PC-9 (cell line): Measurements from ENCODE around the gene PRKCH. TPM values are rescaled to one million over a fixed set of nuclear protein-coding genes. Genes with fewer than 3 reads are reported as not detected.

ENCODE experiments used
- BruUV-seq: library from RNA; stranded (reverse); fragments of 400-500 nt; replicated peaks from 2 replicates; lab custom pipeline; 2021; lab: Mats Ljungman, UMichigan
- CTCF ChIA-PET: fragments of 300-600 bp; sonication (Branson Sonifier 250); formaldehyde crosslinking; loops from one replicate; lab custom pipeline; 2022; ENCODE audit warnings: antibody characterized with exemption; lab: Charles Lee
- POLR2A ChIA-PET: fragments of 300-600 bp; sonication (Branson Sonifier 250); formaldehyde crosslinking; loops from one replicate; lab custom pipeline; 2022; ENCODE audit warnings: antibody characterized with exemption; ENCODE audit not compliant: unreplicated experiment; lab: Charles Lee
- DNase-seq, 2 experiments: peaks; one replicate each; pipeline versions ENCODE4 v3.0.0 to v3.0.0-alpha.2; 2015 to 2022; ENCODE audit warnings: mixed read lengths in 1 of 2
- H2AFZ ChIP-seq: fragments of 200-600 bp; sonication (generic); 2 replicates; pipeline ENCODE4 v1.8.1; 2017; ENCODE audit warnings: antibody characterized with exemption
- H3F3A ChIP-seq: fragments of 200-600 bp; sonication (generic); 2 replicates; pipeline ENCODE4 v1.8.1; 2017; ENCODE audit warnings: antibody characterized with exemption, mild to moderate bottlenecking, low read depth; ENCODE audit not compliant: insufficient read depth
- H3K27ac ChIP-seq: fragments of 200-600 bp; sonication (generic); 2 replicates; pipeline ENCODE4 v1.6.1; 2016; ENCODE audit warnings: mixed run types
- H3K27me3 ChIP-seq: fragments of 200-600 bp; sonication (generic); 2 replicates; pipeline ENCODE4 v1.6.1; 2016; ENCODE audit warnings: low read depth, mixed run types; ENCODE audit not compliant: insufficient read depth
- H3K36me3 ChIP-seq: fragments of 200-600 bp; sonication (generic); 2 replicates; pipeline ENCODE4 v1.6.1; 2016; ENCODE audit warnings: low read depth, mixed run types
- H3K4me1 ChIP-seq: fragments of 200-600 bp; sonication (generic); replicated peaks from 2 replicates; pipeline ENCODE4 v1.6.1; 2016; ENCODE audit warnings: mixed run types; ENCODE audit not compliant: insufficient read depth
- H3K4me2 ChIP-seq: fragments of 200-600 bp; sonication (generic); 2 replicates; pipeline ENCODE4 v1.6.1; 2017; ENCODE audit warnings: mixed run types
- H3K4me3 ChIP-seq: fragments of 200-600 bp; sonication (generic); 2 replicates; pipeline ENCODE4 v1.6.1; 2016; ENCODE audit warnings: mixed run types
- H3K79me2 ChIP-seq: fragments of 200-600 bp; sonication (generic); 2 replicates; pipeline ENCODE4 v1.6.1; 2017; ENCODE audit warnings: low read depth, mixed run types
- H3K9me2 ChIP-seq: fragments of 200-600 bp; sonication (generic); 2 replicates; pipeline ENCODE4 v1.8.1; 2017; ENCODE audit warnings: mild to moderate bottlenecking; ENCODE audit not compliant: insufficient read depth
- H3K9me3 ChIP-seq: fragments of 200-600 bp; sonication (generic); 2 replicates; pipeline ENCODE4 v1.8.1; 2016; ENCODE audit warnings: low read depth; ENCODE audit not compliant: insufficient read depth
- H4K20me1 ChIP-seq: fragments of 200-600 bp; sonication (generic); 2 replicates; pipeline ENCODE4 v1.8.1; 2017; ENCODE audit not compliant: insufficient read depth
- EZH2 ChIP-seq: fragments of 200-600 bp; sonication (generic); IDR thresholded peaks from 2 replicates; pipeline ENCODE4 v1.8.0; 2017; ENCODE audit warnings: antibody characterized with exemption, low read depth
- intact Hi-C: fragments of 100-400 bp; cut with micrococcal nuclease; formaldehyde crosslinking; loops from one replicate; pipeline ENCODE4 v1.10.0; 2022; ENCODE audit not compliant: unreplicated experiment
- total RNA-seq: library from RNA; stranded (reverse); gene quantifications from 2 replicates; pipeline ENCODE4 v1.2.3, GENCODE V29; 2021
- TF ChIP-seq, protein P1 (sequence below): fragments of 200-600 bp; sonication (generic); conservative IDR thresholded peaks from 2 replicates; pipeline ENCODE4 v1.6.1; 2017; ENCODE audit warnings: mixed run types, antibody characterized with exemption, mild to moderate bottlenecking, moderate library complexity

PRKCH gene
- total RNA-seq, 1 experiment from 2014 or later: 32.4 TPM

DNA sequence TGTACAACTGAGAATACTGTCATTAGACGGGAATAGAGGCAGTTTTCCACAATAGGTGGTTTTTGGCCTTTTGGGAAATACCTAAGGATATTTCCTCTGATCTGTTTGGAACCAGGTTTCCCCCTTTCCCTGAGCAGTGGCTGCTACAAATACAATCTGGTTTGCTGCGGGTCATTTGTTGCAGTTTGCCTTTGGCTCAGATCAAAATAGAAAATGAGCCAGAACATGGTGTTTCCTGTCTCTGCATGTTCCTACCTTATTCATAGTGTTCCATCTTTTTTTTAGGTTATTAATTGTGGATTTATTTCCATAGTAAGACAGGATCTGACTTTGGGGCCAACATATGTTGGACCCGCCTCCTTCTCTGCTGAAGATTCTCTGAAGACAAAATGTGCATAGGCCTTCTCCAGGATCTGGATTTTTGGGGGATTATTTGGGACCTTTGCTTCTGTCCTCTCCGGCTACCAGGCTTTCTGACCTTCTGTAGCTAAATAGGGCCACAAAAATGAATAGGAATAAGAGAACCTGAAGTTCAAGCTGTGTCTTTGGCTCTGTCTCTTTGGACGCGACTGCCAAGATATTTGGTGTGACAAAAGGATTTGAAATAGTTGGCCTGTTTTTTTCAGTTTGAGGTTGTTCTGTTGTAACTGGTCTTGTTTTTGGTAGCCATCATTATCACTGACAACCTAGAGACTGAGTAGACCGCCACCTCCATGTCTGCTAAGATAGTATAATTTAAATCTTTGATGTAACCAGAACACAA is 146.9 kb downstream of the PRKCH start:
- no peak overlapping the region for H3K27ac ChIP-seq
- H3F3A ChIP-seq: peaks cover 30% of the 10 kb centered on the region
- ChIA-PET POLR2A (interaction anchor here (0.5 kb wide), 1 partner anchor 147 kb away, joined by 3 read pairs; the partner anchor contains the start of gene PRKCH), CTCF (no interaction called here)
- H3K36me3 ChIP-seq: no peaks in the 10 kb centered on the region; the same call in 1 of the 2 replicates
- BruUV-seq: no TSS peak
- H3K4me1 ChIP-seq: peaks cover 59% of the 10 kb centered on the region
- no peak for DNase-seq
- peaks cover 64% of the 10 kb centered on the region for H3K79me2 ChIP-seq
- no peaks in the 10 kb centered on the region for H4K20me1 ChIP-seq
- no peak for TF ChIP-seq EZH2
- TF ChIP-seq, protein P1, sequence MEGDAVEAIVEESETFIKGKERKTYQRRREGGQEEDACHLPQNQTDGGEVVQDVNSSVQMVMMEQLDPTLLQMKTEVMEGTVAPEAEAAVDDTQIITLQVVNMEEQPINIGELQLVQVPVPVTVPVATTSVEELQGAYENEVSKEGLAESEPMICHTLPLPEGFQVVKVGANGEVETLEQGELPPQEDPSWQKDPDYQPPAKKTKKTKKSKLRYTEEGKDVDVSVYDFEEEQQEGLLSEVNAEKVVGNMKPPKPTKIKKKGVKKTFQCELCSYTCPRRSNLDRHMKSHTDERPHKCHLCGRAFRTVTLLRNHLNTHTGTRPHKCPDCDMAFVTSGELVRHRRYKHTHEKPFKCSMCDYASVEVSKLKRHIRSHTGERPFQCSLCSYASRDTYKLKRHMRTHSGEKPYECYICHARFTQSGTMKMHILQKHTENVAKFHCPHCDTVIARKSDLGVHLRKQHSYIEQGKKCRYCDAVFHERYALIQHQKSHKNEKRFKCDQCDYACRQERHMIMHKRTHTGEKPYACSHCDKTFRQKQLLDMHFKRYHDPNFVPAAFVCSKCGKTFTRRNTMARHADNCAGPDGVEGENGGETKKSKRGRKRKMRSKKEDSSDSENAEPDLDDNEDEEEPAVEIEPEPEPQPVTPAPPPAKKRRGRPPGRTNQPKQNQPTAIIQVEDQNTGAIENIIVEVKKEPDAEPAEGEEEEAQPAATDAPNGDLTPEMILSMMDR: no peak
- H3K9me3 ChIP-seq: 0 out of 2 replicates have a peak, but pooled peaks cover 6% of the 10 kb centered on the region
- H3K9me2 ChIP-seq: no peaks in the 10 kb centered on the region
- no peak overlapping the region for H2AFZ ChIP-seq
- intact Hi-C loops: no loop called here
- no peak overlapping the region for H3K4me3 ChIP-seq
- H3K4me2 ChIP-seq: no peak overlapping the region
- no peaks in the 10 kb centered on the region for H3K27me3 ChIP-seq

DNA sequence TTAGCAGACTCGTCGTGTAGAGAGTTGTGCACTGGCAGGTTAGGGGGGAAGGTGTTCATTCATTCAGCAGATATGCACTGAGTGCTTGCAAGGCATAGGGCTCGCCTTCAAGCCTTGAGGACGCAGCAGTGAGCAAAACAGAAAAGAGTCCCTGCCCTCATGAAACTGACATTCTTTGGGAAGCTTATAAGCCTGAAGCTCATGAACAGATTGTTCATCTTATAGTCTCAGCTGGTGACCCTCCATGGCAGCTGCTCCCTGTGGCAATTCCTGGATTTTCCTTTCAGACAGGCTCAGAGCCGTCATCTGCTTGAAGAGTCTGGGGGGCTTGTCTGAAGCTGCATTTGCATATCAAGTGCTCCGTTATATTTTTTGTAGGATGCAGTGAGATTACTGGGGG is 148.4 kb downstream of the PRKCH start:
- Histone ChIP-seq H3K27me3 (no peaks in the 10 kb centered on the region), H3K79me2 (peaks cover 64% of the 10 kb centered on the region), H3K9me3 (0 out of 2 replicates have a peak, but pooled peaks cover 6% of the 10 kb centered on the region), H3F3A (peaks cover 30% of the 10 kb centered on the region), H2AFZ (no peak overlapping the region), H4K20me1 (no peaks in the 10 kb centered on the region), H3K9me2 (no peaks in the 10 kb centered on the region; the same call in 1 of the 2 replicates), H3K27ac (no peak overlapping the region), H3K4me3 (no peak overlapping the region), H3K4me1 (peaks cover 63% of the 10 kb centered on the region), H3K4me2 (no peak overlapping the region), H3K36me3 (no peaks in the 10 kb centered on the region)
- DNase-seq: no peak
- ChIA-PET CTCF (interaction anchor here (0.8 kb wide), 1 partner anchor 92 kb away, joined by 4 read pairs; no protein-coding TSS in a partner anchor), POLR2A (interaction anchor here (0.6 kb wide), 1 partner anchor 106 kb away, joined by 5 read pairs; no protein-coding TSS in a partner anchor)
- intact Hi-C loops: no loop called here
- TF ChIP-seq EZH2: no peak
- TF ChIP-seq, protein P1: no peak
- no TSS peak for BruUV-seq

DNA sequence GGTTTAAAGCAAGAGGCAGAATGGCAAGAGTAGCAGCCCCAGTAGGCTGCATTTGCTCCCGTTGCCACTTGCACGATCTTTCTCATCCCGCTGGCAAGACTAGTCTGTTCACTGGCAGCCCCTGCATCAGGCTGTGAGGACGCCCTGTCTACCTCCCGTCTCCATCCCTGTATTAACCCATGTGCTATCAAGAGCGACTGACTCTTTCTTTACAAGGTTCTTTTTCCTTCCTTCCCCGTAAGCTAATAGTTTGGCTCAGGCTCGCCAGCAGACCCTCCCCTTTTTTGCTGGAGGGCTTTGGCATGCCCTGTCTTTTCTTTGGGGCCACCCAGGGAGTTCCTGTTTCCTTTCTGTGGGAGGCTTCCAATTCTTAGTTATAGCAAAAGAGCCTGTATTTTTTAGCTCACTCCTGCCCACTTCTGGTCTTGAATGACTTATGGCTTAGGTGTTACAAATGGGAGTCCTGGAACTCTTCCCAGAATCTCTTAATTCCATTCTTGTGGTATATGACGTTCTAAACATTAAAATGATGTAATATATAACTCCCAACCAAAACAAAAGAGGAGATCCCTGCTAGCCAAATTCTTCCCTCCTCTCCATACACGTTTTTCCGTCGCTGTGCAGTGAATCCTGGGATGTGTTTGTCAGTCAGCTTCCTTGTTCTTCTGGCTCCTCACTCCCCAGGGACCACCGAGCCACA is 149.0 kb downstream of the PRKCH start:
- Histone ChIP-seq H3K9me3 (0 out of 2 replicates have a peak, but pooled peaks cover under 1% of the 10 kb centered on the region), H3K4me3 (no peak overlapping the region), H4K20me1 (no peaks in the 10 kb centered on the region), H3K27me3 (no peaks in the 10 kb centered on the region), H3K9me2 (no peaks in the 10 kb centered on the region; the same call in 1 of the 2 replicates), H3K27ac (peak overlapping the region; percentile 89), H3K79me2 (peaks cover 61% of the 10 kb centered on the region), H2AFZ (no peak overlapping the region), H3K4me1 (peaks cover 63% of the 10 kb centered on the region), H3K4me2 (peak overlapping the region; percentile 94), H3F3A (peaks cover 30% of the 10 kb centered on the region), H3K36me3 (no peaks in the 10 kb centered on the region)
- TF ChIP-seq, protein P1: peak; percentile 29; the same call in 1 of the 2 replicates
- TF ChIP-seq EZH2: no peak
- no TSS peak for BruUV-seq
- peak in 1 of 2 experiments; percentile 67 for DNase-seq
- CTCF ChIA-PET: interaction anchor here (0.5 to 0.8 kb wide), 4 partner anchors 23 to 330 kb away, joined by 3 to 15 read pairs (median 5); no protein-coding TSS in a partner anchor
- POLR2A ChIA-PET: interaction anchor here (0.6 kb wide), 1 partner anchor 105 kb away, joined by 5 read pairs; no protein-coding TSS in a partner anchor
- intact Hi-C loops: no loop called here
